H1 (cell line): ENCODE measurements around the gene PPIP5K1. TPM values are rescaled to one million over a fixed set of nuclear protein-coding genes. Genes with fewer than 3 reads are reported as not detected.
"Not testable (repeated sequence)": the region's sequence is repeated elsewhere in the genome, so short reads cannot be mapped to it uniquely, and the experiment has no call there.

Experiments used
- CTCF ChIA-PET: fragments of 300-600 bp; sonication (Branson Sonifier 250); formaldehyde crosslinking; loops from one replicate; lab custom pipeline; 2021; ENCODE audit not compliant: partially characterized antibody; lab: Charles Lee
- POLR2A ChIA-PET: fragments of 300-600 bp; sonication (Branson Sonifier 250); formaldehyde crosslinking; loops from one replicate; lab custom pipeline; 2021; ENCODE audit warnings: inconsistent platforms; ENCODE audit not compliant: partially characterized antibody; lab: Charles Lee
- DNase-seq, 2 experiments: peaks; one replicate each; pipeline versions ENCODE4 v3.0.0 to v3.0.0-alpha.2; 2010 to 2022; ENCODE audit warnings: low spot score in 2 of 2, low read depth in 1 of 2, mixed read lengths in 1 of 2
- FAIRE-seq: peaks from 2 replicates; lab custom pipeline; 2011; peaks lifted over from hg19 to GRCh38; lab: Jason Lieb, UNC
- H2AFZ ChIP-seq: 2 replicates; pipeline ENCODE4 v1.8.1; 2012; ENCODE audit warnings: low read length, inconsistent platforms
- H2AK5ac ChIP-seq: 2 replicates; pipeline ENCODE4 v1.6.1; 2013; ENCODE audit warnings: low read depth, low read length
- H2BK120ac ChIP-seq: replicated peaks from 2 replicates; pipeline ENCODE3; 2013; ENCODE audit warnings: low read depth, low read length, inconsistent platforms
- H2BK12ac ChIP-seq: 2 replicates; pipeline ENCODE4 v1.6.1; 2013; ENCODE audit warnings: low read depth, low read length
- H2BK15ac ChIP-seq: 2 replicates; pipeline ENCODE4 v1.6.1; 2013; ENCODE audit warnings: low read length
- H2BK20ac ChIP-seq: 2 replicates; pipeline ENCODE4 v1.6.1; 2013; ENCODE audit warnings: low read length
- H2BK5ac ChIP-seq: 2 replicates; pipeline ENCODE4 v1.6.1; 2013; ENCODE audit warnings: low read depth, low read length
- H3K14ac ChIP-seq: 2 replicates; pipeline ENCODE4 v1.6.1; 2013; ENCODE audit warnings: inconsistent platforms; ENCODE audit not compliant: insufficient read length
- H3K18ac ChIP-seq: 2 replicates; pipeline ENCODE4 v1.6.1; 2013; ENCODE audit warnings: low read length; ENCODE audit errors: extremely low read depth
- H3K23ac ChIP-seq: 2 replicates; pipeline ENCODE4 v1.6.1; 2013; ENCODE audit warnings: inconsistent platforms; ENCODE audit not compliant: insufficient read length
- H3K23me2 ChIP-seq: 2 replicates; pipeline ENCODE4 v1.6.1; 2013; ENCODE audit warnings: low read depth, low read length
- H3K27ac ChIP-seq: 2 replicates; pipeline ENCODE4 v1.6.1; 2011; ENCODE audit warnings: low read depth, low read length, inconsistent platforms
- H3K27me3 ChIP-seq, 4 experiments: replicated peaks in 1 of 4; 1 replicate in 1 of 4; 2 replicates in 3 of 4; pipeline versions ENCODE4 v1.6.1 to v1.8.1; 2011 to 2013; ENCODE audit warnings: low read length in 3 of 4, mild to moderate bottlenecking in 3 of 4, inconsistent platforms in 2 of 4, mixed read lengths in 2 of 4, moderate library complexity in 1 of 4; ENCODE audit not compliant: control insufficient read depth in 3 of 4, insufficient read depth in 3 of 4; ENCODE audit errors: extremely low read depth in 1 of 4
- H3K36me3 ChIP-seq, 4 experiments: 2 replicates each; pipeline versions ENCODE4 v1.6.1 to v1.8.1; 2011 to 2013; ENCODE audit warnings: mild to moderate bottlenecking in 4 of 4, low read length in 3 of 4, moderate library complexity in 2 of 4, control low read depth in 1 of 4, inconsistent platforms in 1 of 4; ENCODE audit not compliant: insufficient read depth in 4 of 4, control insufficient read depth in 2 of 4
- H3K4ac ChIP-seq: replicated peaks from 2 replicates; pipeline ENCODE3; 2013; ENCODE audit warnings: low read length, low read depth, mixed read lengths, inconsistent platforms; ENCODE audit not compliant: insufficient read length
- H3K4me1 ChIP-seq, 4 experiments: replicated peaks in 1 of 4; 1 replicate in 1 of 4; 2 replicates in 3 of 4; pipeline versions ENCODE4 v1.6.1 to v1.8.1; 2011 to 2013; ENCODE audit warnings: low read length in 3 of 4, inconsistent platforms in 2 of 4, mixed read lengths in 1 of 4; ENCODE audit not compliant: insufficient read depth in 4 of 4, control insufficient read depth in 3 of 4
- H3K4me2 ChIP-seq, 2 experiments: 2 replicates each; pipeline versions ENCODE4 v1.6.1 to v1.8.1; 2011 to 2013; ENCODE audit warnings: low read depth in 2 of 2, low read length in 2 of 2, control low read depth in 1 of 2, inconsistent platforms in 1 of 2, mild to moderate bottlenecking in 1 of 2; ENCODE audit not compliant: insufficient read depth in 1 of 2
- H3K4me3 ChIP-seq, 4 experiments: fragments of 200-600, 300-600 bp in 1 of 4; sonication (generic), shearing (Covaris generic), sonication (Bioruptor Twin) in 1 of 4; 2 replicates each; pipeline versions ENCODE4 v1.5.1 to v1.8.1; 2011 to 2016; ENCODE audit warnings: low read length in 4 of 4, low read depth in 3 of 4, control low read depth in 2 of 4, inconsistent platforms in 2 of 4, mild to moderate bottlenecking in 2 of 4, mixed read lengths in 1 of 4, moderate library complexity in 1 of 4; ENCODE audit not compliant: insufficient read depth in 2 of 4; ENCODE audit errors: extremely low read depth in 1 of 4
- H3K56ac ChIP-seq: replicated peaks from 2 replicates; pipeline ENCODE3; 2013; ENCODE audit warnings: low read depth, mild to moderate bottlenecking, mixed read lengths, low read length, inconsistent platforms; ENCODE audit not compliant: insufficient read length
- H3K79me1 ChIP-seq: 2 replicates; pipeline ENCODE4 v1.6.1; 2013; ENCODE audit warnings: low read depth, low read length, control low read depth
- H3K79me2 ChIP-seq, 2 experiments: 2 replicates each; pipeline versions ENCODE4 v1.6.1 to v1.8.1; 2012 to 2013; ENCODE audit warnings: low read length in 2 of 2, mild to moderate bottlenecking in 2 of 2, inconsistent platforms in 1 of 2; ENCODE audit not compliant: insufficient read depth in 2 of 2, control insufficient read depth in 1 of 2
- H3K9ac ChIP-seq, 4 experiments: replicated peaks in 1 of 4; 1 replicate in 1 of 4; 2 replicates in 3 of 4; pipeline versions ENCODE4 v1.6.1 to v1.8.1; 2011 to 2013; ENCODE audit warnings: low read depth in 3 of 4, low read length in 3 of 4, control low read depth in 2 of 4, mild to moderate bottlenecking in 2 of 4, moderate library complexity in 2 of 4, inconsistent platforms in 1 of 4; ENCODE audit errors: extremely low read depth in 1 of 4
- H3K9me3 ChIP-seq, 2 experiments: 2 replicates each; pipeline versions ENCODE4 v1.6.1 to v1.8.1; 2012 to 2013; ENCODE audit warnings: mild to moderate bottlenecking in 2 of 2, moderate library complexity in 2 of 2, control low read depth in 1 of 2, inconsistent platforms in 1 of 2, low read depth in 1 of 2, low read length in 1 of 2, mixed read lengths in 1 of 2; ENCODE audit not compliant: insufficient read depth in 2 of 2
- H4K20me1 ChIP-seq, 2 experiments: replicated peaks in 1 of 2; 2 replicates each; pipeline versions ENCODE3 to v1.8.1; 2011 to 2013; ENCODE audit warnings: inconsistent platforms in 2 of 2, low read length in 2 of 2, mild to moderate bottlenecking in 1 of 2; ENCODE audit not compliant: insufficient read depth in 2 of 2, control insufficient read depth in 1 of 2
- H4K5ac ChIP-seq: 2 replicates; pipeline ENCODE4 v1.6.1; 2013; ENCODE audit warnings: low read length, low read depth, mixed read lengths, inconsistent platforms; ENCODE audit not compliant: insufficient read length
- H4K8ac ChIP-seq: 2 replicates; pipeline ENCODE4 v1.8.0; 2013; ENCODE audit warnings: mild to moderate bottlenecking, moderate library complexity, low read length, inconsistent platforms; ENCODE audit not compliant: insufficient read depth; ENCODE audit errors: extremely low read depth
- H4K91ac ChIP-seq: replicated peaks from 2 replicates; pipeline ENCODE3; 2013; ENCODE audit warnings: low read length, mixed read lengths, inconsistent platforms; ENCODE audit not compliant: insufficient read length
- WGBS, 2 experiments: shearing (Covaris generic) in 1 of 2; methylation state at CpG; one replicate each; pipeline versions ENCODE4 v1.1.6 to v1.1.7; 2013 to 2015; ENCODE audit warnings: low lambda C conversion rate in 2 of 2, mixed read lengths in 2 of 2, inconsistent platforms in 1 of 2, low coverage in 1 of 2, missing lambda C conversion rate in 1 of 2; ENCODE audit not compliant: insufficient replicate concordance in 2 of 2, insufficient coverage in 1 of 2, insufficient read length in 1 of 2; ENCODE audit errors: extremely low coverage in 1 of 2, missing lambda C conversion rate in 1 of 2; 5-methylcytosine and 5-hydroxymethylcytosine counted together
- polyA plus RNA-seq, 7 experiments: library from polyadenylated mRNA; depleted of rRNA in 3 of 7; stranded (reverse) in 5 of 7; unstranded in 2 of 7; fragments of >200 nt in 5 of 7; fragments of 200-250 nt in 2 of 7; gene quantifications; 1 replicate in 5 of 7; 2 replicates in 1 of 7; 4 replicates in 1 of 7; pipeline versions ENCODE4 v1.2.1 to v1.2.3, GENCODE V29; 2011 to 2013; ENCODE audit warnings: missing spikeins in 2 of 7, mixed read lengths in 2 of 7
- total RNA-seq: library from RNA; stranded (reverse); fragmentation: NEBNext Ultra II Directional; extraction: Animal tissue kit (Norgen Biotek cat#: 25700); gene quantifications from 2 replicates; pipeline ENCODE4 v1.2.1, GENCODE V29; 2021

PPIP5K1 gene
- total and polyA plus RNA-seq, 2 of the 8 experiments (the other 6 are each of a cell fraction or from before 2014, with no cell fraction given): 18.8 to 22.7 TPM

GRCh38 chr15:43600200-43600599 lies 10.2 kb upstream of the PPIP5K1 start:
- H3K4me1 ChIP-seq, H4K5ac ChIP-seq, H3K27me3 ChIP-seq, H3K23me2 ChIP-seq, H3K4me2 ChIP-seq, DNase-seq, H3K56ac ChIP-seq, H2BK5ac ChIP-seq, H2BK15ac ChIP-seq, H3K9me3 ChIP-seq, H2BK12ac ChIP-seq, H2AK5ac ChIP-seq, H4K8ac ChIP-seq, H3K4me3 ChIP-seq, H3K18ac ChIP-seq, H2BK20ac ChIP-seq, H3K79me2 ChIP-seq, H3K4ac ChIP-seq, H2BK120ac ChIP-seq, H3K23ac ChIP-seq, H3K14ac ChIP-seq, H4K20me1 ChIP-seq, CTCF ChIA-PET, H4K91ac ChIP-seq, H3K27ac ChIP-seq, H3K79me1 ChIP-seq, H3K9ac ChIP-seq, FAIRE-seq, H2AFZ ChIP-seq, POLR2A ChIA-PET, H3K36me3 ChIP-seq: not testable (repeated sequence)
- no CpG with 5 or more reads among the region's 2 CpGs for WGBS, 2 experiments

DNA sequence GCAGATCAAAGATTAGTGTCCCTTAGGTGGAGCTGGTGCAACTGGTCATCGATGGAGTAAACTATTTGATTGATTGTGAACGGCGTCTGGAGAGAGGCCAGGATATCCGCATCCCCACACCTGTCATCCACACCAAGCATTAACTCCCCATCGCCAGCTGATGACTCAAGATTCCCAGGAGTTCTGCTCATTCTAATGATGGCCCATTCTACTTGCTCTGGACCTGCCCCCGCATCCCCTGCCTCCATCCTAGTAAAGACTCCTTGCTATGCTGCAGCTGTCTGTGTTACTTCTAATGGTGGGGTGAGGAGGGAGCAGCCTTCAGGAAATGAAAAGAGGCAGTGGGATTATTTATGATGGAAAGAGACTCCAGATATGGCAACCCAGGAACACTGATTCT lies 9.1 kb upstream of the PPIP5K1 start:
- H3K79me2 ChIP-seq, H3K36me3 ChIP-seq, H3K27ac ChIP-seq, FAIRE-seq, H3K79me1 ChIP-seq, H2AK5ac ChIP-seq, H2BK20ac ChIP-seq, H4K8ac ChIP-seq, H3K56ac ChIP-seq, H2BK12ac ChIP-seq, H3K14ac ChIP-seq, H2AFZ ChIP-seq, H3K4me1 ChIP-seq, H4K91ac ChIP-seq, H2BK15ac ChIP-seq, H2BK5ac ChIP-seq, H3K18ac ChIP-seq, H4K5ac ChIP-seq, H3K4ac ChIP-seq, H4K20me1 ChIP-seq, H3K23ac ChIP-seq, H3K27me3 ChIP-seq, H3K9ac ChIP-seq, H3K23me2 ChIP-seq, DNase-seq, H3K4me3 ChIP-seq, POLR2A ChIA-PET, H3K9me3 ChIP-seq, H2BK120ac ChIP-seq, H3K4me2 ChIP-seq: not testable (repeated sequence)
- CTCF ChIA-PET: interaction anchor here (0.6 kb wide), 1 partner anchor 1997 kb away, joined by 3 read pairs; no protein-coding TSS in a partner anchor
- 85% methylated on average over 6 of the region's 6 CpGs; no CpG with 5 or more reads in 1 of the 2 experiments for WGBS, 2 experiments
